ENCODE results near the gene TBC1D2B.

The TBC1D2B gene

GRCh38 chr15:78067328-78068228 lies 9.9 kb downstream of the TBC1D2B start:
- H3K9me3 ChIP-seq (ENCODE audit: insufficient read depth, low read depth, low read length), result no peaks in the 10 kb centered on the region
- H3K27me3 ChIP-seq (ENCODE audit: insufficient read depth, low read length), result no peaks in the 10 kb centered on the region
- no peak overlapping the region for H3K27ac ChIP-seq (ENCODE audit: low read length)
- no peaks in the 10 kb centered on the region for H3K36me3 ChIP-seq (ENCODE audit: insufficient read depth, low read depth, low read length)
- no peak overlapping the region for H3K4me3 ChIP-seq (ENCODE audit: low read length)
- peaks cover 51% of the 10 kb centered on the region for H3K4me1 ChIP-seq (ENCODE audit: insufficient read depth, low read length)
- H3K9ac ChIP-seq (ENCODE audit: low read depth, low read length), result no peak overlapping the region

GRCh38 chr15:78065973-78066946 lies 11.3 kb downstream of the TBC1D2B start:
- Histone ChIP-seq H3K9me3 (ENCODE audit: insufficient read depth, low read depth, low read length) (no peaks in the 10 kb centered on the region), H3K36me3 (ENCODE audit: insufficient read depth, low read depth, low read length) (no peaks in the 10 kb centered on the region), H3K4me1 (ENCODE audit: insufficient read depth, low read length) (peaks cover 43% of the 10 kb centered on the region), H3K27ac (ENCODE audit: low read length) (peak overlapping the region; percentile 15), H3K9ac (ENCODE audit: low read depth, low read length) (no peak overlapping the region), H3K27me3 (ENCODE audit: insufficient read depth, low read length) (no peaks in the 10 kb centered on the region), H3K4me3 (ENCODE audit: low read length) (peak overlapping the region; percentile 24; the same call in 1 of the 2 replicates)

GRCh38 chr15:78065284-78065872 lies 12.1 kb downstream of the TBC1D2B start:
- no peaks in the 10 kb centered on the region for H3K36me3 ChIP-seq (ENCODE audit: insufficient read depth, low read depth, low read length)
- H3K4me3 ChIP-seq (ENCODE audit: low read length), result no peak overlapping the region; the same call in 1 of the 2 replicates
- no peaks in the 10 kb centered on the region for H3K27me3 ChIP-seq (ENCODE audit: insufficient read depth, low read length)
- H3K27ac ChIP-seq (ENCODE audit: low read length), result no peak overlapping the region
- no peaks in the 10 kb centered on the region for H3K9me3 ChIP-seq (ENCODE audit: insufficient read depth, low read depth, low read length)
- no peak overlapping the region for H3K9ac ChIP-seq (ENCODE audit: low read depth, low read length)
- H3K4me1 ChIP-seq (ENCODE audit: insufficient read depth, low read length), result peaks cover 43% of the 10 kb centered on the region

- H3K9me3 ChIP-seq (ENCODE audit: insufficient read depth, low read depth, low read length), result no peaks in the 10 kb centered on the region
- no peaks in the 10 kb centered on the region for H3K36me3 ChIP-seq (ENCODE audit: insufficient read depth, low read depth, low read length)
- peaks cover 35% of the 10 kb centered on the region for H3K4me1 ChIP-seq (ENCODE audit: insufficient read depth, low read length)
- H3K27ac ChIP-seq (ENCODE audit: low read length), result no peak overlapping the region
- H3K4me3 ChIP-seq (ENCODE audit: low read length), result no peak overlapping the region
- H3K27me3 ChIP-seq (ENCODE audit: insufficient read depth, low read length), result no peaks in the 10 kb centered on the region
- H3K9ac ChIP-seq (ENCODE audit: low read depth, low read length), result no peak overlapping the region
Measured at GRCh38 chr15:78064544-78064943, 13.0 kb downstream of the TBC1D2B start.

GRCh38 chr15:78063970-78064385 lies 13.5 kb downstream of the TBC1D2B start:
- no peaks in the 10 kb centered on the region for H3K36me3 ChIP-seq (ENCODE audit: insufficient read depth, low read depth, low read length)
- no peaks in the 10 kb centered on the region for H3K27me3 ChIP-seq (ENCODE audit: insufficient read depth, low read length)
- H3K27ac ChIP-seq (ENCODE audit: low read length), result no peak overlapping the region
- no peak overlapping the region for H3K9ac ChIP-seq (ENCODE audit: low read depth, low read length)
- H3K4me3 ChIP-seq (ENCODE audit: low read length), result no peak overlapping the region
- H3K9me3 ChIP-seq (ENCODE audit: insufficient read depth, low read depth, low read length), result no peaks in the 10 kb centered on the region
- peaks cover 31% of the 10 kb centered on the region for H3K4me1 ChIP-seq (ENCODE audit: insufficient read depth, low read length)

- Histone ChIP-seq H3K27ac (ENCODE audit: low read length) (no peak overlapping the region), H3K9ac (ENCODE audit: low read depth, low read length) (no peak overlapping the region), H3K36me3 (ENCODE audit: insufficient read depth, low read depth, low read length) (no peaks in the 10 kb centered on the region), H3K9me3 (ENCODE audit: insufficient read depth, low read depth, low read length) (no peaks in the 10 kb centered on the region), H3K4me3 (ENCODE audit: low read length) (no peak overlapping the region), H3K27me3 (ENCODE audit: insufficient read depth, low read length) (no peaks in the 10 kb centered on the region), H3K4me1 (ENCODE audit: insufficient read depth, low read length) (peaks cover 23% of the 10 kb centered on the region)
Measured at GRCh38 chr15:78063217-78063616, 14.3 kb downstream of the TBC1D2B start.

- Histone ChIP-seq H3K27ac (ENCODE audit: low read length) (no peak overlapping the region), H3K4me1 (ENCODE audit: insufficient read depth, low read length) (peaks cover 14% of the 10 kb centered on the region), H3K9ac (ENCODE audit: low read depth, low read length) (no peak overlapping the region), H3K4me3 (ENCODE audit: low read length) (no peak overlapping the region), H3K27me3 (ENCODE audit: insufficient read depth, low read length) (no peaks in the 10 kb centered on the region), H3K36me3 (ENCODE audit: insufficient read depth, low read depth, low read length) (no peaks in the 10 kb centered on the region), H3K9me3 (ENCODE audit: insufficient read depth, low read depth, low read length) (no peaks in the 10 kb centered on the region)
Measured at GRCh38 chr15:78061963-78062427, 15.5 kb downstream of the TBC1D2B start.

GRCh38 chr15:78060232-78060631 lies 17.3 kb downstream of the TBC1D2B start:
- no peaks in the 10 kb centered on the region; the same call in 1 of the 2 replicates for H3K4me1 ChIP-seq (ENCODE audit: insufficient read depth, low read length)
- H3K9me3 ChIP-seq (ENCODE audit: insufficient read depth, low read depth, low read length), result no peaks in the 10 kb centered on the region
- no peaks in the 10 kb centered on the region for H3K36me3 ChIP-seq (ENCODE audit: insufficient read depth, low read depth, low read length)
- H3K9ac ChIP-seq (ENCODE audit: low read depth, low read length), result no peak overlapping the region
- H3K27ac ChIP-seq (ENCODE audit: low read length), result no peak overlapping the region
- no peak overlapping the region for H3K4me3 ChIP-seq (ENCODE audit: low read length)
- no peaks in the 10 kb centered on the region for H3K27me3 ChIP-seq (ENCODE audit: insufficient read depth, low read length)

GRCh38 chr15:78059110-78059839 lies 18.2 kb downstream of the TBC1D2B start:
- H3K9ac ChIP-seq (ENCODE audit: low read depth, low read length), result no peak overlapping the region
- H3K4me1 ChIP-seq (ENCODE audit: insufficient read depth, low read length), result no peaks in the 10 kb centered on the region; the same call in 1 of the 2 replicates
- no peaks in the 10 kb centered on the region for H3K9me3 ChIP-seq (ENCODE audit: insufficient read depth, low read depth, low read length)
- H3K4me3 ChIP-seq (ENCODE audit: low read length), result no peak overlapping the region
- no peaks in the 10 kb centered on the region for H3K36me3 ChIP-seq (ENCODE audit: insufficient read depth, low read depth, low read length)
- no peak overlapping the region for H3K27ac ChIP-seq (ENCODE audit: low read length)
- H3K27me3 ChIP-seq (ENCODE audit: insufficient read depth, low read length), result no peaks in the 10 kb centered on the region

- no peak overlapping the region for H3K27ac ChIP-seq (ENCODE audit: low read length)
Measured at GRCh38 chr15:78058401-78058935, 19.0 kb downstream of the TBC1D2B start.

More at GRCh38 chr15:78058401-78058935, 19.0 kb downstream of the TBC1D2B start:
- Histone ChIP-seq H3K9ac (ENCODE audit: low read depth, low read length) (no peak overlapping the region), H3K27me3 (ENCODE audit: insufficient read depth, low read length) (no peaks in the 10 kb centered on the region), H3K9me3 (ENCODE audit: insufficient read depth, low read depth, low read length) (no peaks in the 10 kb centered on the region), H3K4me1 (ENCODE audit: insufficient read depth, low read length) (no peaks in the 10 kb centered on the region; the same call in 1 of the 2 replicates), H3K36me3 (ENCODE audit: insufficient read depth, low read depth, low read length) (peaks cover 2% of the 10 kb centered on the region; the same call in 1 of the 2 replicates), H3K4me3 (ENCODE audit: low read length) (no peak overlapping the region)
